IPS-18c (cell line): Measurements from ENCODE around the gene SON.
"Not testable (repeated sequence)": the region's sequence is repeated elsewhere in the genome, so short reads cannot be mapped to it uniquely, and the experiment has no call there.

Experiments
- H3K4me3 ChIP-seq: 2 replicates; pipeline ENCODE4 v1.7.0; 2013; ENCODE audit warnings: low read depth, mild to moderate bottlenecking, low read length, moderate library complexity; ENCODE audit not compliant: insufficient read depth
- H3K9me3 ChIP-seq: one replicate; pipeline ENCODE4 v1.6.1; 2013; ENCODE audit warnings: mild to moderate bottlenecking, low read length, moderate library complexity; ENCODE audit not compliant: control insufficient read depth, insufficient read depth

The SON gene, protein sequence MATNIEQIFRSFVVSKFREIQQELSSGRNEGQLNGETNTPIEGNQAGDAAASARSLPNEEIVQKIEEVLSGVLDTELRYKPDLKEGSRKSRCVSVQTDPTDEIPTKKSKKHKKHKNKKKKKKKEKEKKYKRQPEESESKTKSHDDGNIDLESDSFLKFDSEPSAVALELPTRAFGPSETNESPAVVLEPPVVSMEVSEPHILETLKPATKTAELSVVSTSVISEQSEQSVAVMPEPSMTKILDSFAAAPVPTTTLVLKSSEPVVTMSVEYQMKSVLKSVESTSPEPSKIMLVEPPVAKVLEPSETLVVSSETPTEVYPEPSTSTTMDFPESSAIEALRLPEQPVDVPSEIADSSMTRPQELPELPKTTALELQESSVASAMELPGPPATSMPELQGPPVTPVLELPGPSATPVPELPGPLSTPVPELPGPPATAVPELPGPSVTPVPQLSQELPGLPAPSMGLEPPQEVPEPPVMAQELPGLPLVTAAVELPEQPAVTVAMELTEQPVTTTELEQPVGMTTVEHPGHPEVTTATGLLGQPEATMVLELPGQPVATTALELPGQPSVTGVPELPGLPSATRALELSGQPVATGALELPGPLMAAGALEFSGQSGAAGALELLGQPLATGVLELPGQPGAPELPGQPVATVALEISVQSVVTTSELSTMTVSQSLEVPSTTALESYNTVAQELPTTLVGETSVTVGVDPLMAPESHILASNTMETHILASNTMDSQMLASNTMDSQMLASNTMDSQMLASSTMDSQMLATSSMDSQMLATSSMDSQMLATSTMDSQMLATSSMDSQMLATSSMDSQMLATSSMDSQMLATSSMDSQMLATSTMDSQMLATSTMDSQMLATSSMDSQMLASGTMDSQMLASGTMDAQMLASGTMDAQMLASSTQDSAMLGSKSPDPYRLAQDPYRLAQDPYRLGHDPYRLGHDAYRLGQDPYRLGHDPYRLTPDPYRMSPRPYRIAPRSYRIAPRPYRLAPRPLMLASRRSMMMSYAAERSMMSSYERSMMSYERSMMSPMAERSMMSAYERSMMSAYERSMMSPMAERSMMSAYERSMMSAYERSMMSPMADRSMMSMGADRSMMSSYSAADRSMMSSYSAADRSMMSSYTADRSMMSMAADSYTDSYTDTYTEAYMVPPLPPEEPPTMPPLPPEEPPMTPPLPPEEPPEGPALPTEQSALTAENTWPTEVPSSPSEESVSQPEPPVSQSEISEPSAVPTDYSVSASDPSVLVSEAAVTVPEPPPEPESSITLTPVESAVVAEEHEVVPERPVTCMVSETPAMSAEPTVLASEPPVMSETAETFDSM (N-terminal part only)

DNA sequence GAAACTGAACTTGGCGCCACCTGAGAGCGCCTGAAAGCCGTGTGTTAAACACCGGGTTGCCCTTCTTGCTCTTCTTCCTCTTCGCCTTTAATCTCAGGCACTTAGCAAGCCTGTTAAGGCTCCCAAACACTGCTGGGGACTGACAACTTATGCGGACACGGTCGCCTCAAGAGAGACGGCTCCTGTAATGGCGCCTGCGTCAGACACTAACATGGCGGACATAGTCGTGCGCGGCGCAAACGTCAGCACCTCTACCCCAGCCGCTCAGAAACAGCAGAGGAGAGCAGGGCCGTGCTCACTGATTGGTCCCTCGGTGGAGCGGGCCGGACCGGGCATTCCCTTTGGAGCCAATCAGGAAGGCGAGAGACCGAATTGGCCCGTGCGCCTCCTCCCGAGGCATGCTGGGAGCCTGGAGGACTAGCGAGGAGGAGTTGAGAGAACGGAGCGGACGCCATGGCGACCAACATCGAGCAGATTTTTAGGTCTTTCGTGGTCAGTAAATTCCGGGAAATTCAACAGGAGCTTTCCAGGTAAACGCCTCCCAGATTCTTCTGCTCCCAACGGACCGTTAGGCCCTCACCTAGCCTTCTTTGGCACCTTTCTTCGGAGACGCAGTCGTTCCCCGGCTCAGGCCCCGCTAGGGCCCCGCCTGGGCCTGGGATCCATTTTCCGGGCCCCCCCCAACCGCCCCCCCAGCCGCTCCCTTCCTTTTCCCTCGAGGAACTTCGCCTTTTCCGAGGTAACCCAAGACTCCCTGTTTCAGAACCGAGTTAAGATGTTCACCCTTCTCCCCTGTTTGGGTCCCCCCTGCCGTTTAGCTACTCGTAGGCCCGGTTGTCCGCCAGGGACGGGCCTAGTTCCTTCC lies at the start of gene SON:
TSS of gene SON (plus strand) at position 399 of the 865 bp plus-strand sequence. CDS start at position 454, 55 bp downstream.
- H3K9me3 ChIP-seq: no peaks in the 10 kb centered on the region
- peak within 1 kb of the TSS; percentile 98 for H3K4me3 ChIP-seq

DNA sequence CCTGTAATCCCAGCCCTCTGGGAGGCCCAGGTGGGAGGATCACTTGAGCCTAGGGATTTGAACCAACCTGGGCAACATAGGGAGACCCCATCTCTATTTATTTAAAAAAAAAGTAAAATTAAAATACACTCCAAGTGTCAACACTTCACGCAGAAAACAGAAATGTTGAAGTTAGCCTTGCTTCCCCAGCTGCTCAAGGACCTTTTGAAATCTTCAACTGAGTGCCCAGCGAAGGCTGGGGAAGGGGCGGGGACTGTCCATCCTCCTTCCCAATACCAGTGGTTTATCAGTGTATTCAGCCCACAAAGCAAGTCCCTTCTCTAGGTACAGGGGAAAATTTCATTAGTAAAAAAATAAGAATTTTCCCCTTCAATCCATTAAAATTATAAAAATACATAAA lies 49.1 kb upstream of the SON start:
- no peaks in the 10 kb centered on the region for H3K9me3 ChIP-seq
- no peak overlapping the region for H3K4me3 ChIP-seq

DNA sequence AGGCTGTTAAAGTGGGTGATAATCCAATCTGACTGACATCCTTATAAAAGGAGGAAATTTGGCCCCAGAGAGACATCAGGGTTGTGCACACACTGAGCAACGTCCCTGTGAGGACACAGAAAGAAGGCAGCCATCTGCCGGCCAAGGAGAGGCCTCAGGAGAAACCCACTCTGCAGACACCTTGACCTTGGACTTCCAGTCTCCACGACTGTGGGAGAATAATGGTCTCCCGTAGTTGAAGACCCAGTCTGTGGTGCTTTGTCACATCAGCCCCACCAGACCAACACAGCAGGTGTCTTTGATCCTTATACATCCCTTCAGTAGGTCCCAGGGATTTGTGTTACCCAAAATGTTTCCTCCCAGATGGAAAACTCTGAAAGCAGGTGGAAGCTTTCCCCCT lies 47.1 kb upstream of the SON start:
- no peaks in the 10 kb centered on the region for H3K9me3 ChIP-seq
- no peak overlapping the region for H3K4me3 ChIP-seq

DNA sequence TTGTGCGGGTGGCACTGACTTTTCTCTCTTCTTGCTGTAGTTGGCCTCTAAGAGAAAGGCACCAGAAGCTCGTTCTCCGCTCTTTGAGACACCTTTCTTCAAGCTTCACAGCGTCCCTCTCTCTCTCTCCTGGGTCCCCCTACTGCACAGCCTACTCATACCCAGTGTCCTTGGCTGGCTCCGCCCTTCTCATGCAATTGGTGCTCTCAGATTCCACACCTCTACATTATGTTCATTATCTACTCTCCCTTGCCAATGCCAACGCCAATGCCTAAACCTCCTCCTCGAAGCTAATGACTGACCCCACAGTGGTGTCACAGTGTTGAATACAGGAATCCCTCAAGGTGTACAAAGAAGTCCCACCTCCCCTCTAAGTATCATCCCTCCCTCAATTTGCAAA lies 46.5 kb upstream of the SON start:
- no peak overlapping the region for H3K4me3 ChIP-seq
- no peaks in the 10 kb centered on the region for H3K9me3 ChIP-seq

DNA sequence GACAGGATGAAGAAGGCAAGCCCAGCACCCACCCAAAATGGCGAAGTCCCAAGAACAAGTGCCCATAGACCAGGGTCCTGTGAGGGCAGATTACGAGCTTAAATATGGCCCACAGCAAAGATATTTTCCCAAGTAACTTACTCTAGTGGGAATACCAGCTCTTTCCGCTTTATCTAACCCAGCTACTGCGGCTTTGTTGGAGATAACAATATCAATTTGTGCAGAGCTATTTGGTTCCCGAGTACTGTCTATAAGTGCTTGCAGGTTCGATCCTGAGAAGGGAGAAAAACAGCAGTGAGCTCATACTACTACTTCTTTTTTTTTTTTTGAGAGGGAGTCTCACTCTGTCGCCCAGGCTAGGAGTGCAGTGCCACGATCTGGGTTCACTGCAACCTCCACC lies 37.0 kb upstream of the SON start:
- H3K4me3 ChIP-seq: no peak overlapping the region
- H3K9me3 ChIP-seq: no peaks in the 10 kb centered on the region

DNA sequence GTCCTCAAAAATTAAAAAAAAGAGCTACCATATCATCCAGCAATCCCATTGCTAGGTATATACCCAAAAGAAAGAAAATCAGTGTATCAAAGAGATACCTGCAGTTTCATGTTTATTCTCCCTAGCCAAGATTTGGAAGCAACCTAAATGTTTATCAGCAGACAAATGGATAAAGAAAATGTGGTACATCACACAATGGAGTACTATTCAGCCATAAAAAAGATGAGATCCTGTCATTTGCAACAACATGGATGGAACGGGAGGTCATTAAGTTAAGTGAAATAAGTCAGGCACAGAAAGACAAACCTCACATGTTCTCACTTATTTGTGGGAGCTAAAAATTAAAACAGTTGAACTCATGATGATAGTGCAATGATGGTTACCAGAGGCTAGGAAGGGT lies 35.8 kb upstream of the SON start:
- H3K4me3 ChIP-seq, H3K9me3 ChIP-seq: not testable (repeated sequence)

DNA sequence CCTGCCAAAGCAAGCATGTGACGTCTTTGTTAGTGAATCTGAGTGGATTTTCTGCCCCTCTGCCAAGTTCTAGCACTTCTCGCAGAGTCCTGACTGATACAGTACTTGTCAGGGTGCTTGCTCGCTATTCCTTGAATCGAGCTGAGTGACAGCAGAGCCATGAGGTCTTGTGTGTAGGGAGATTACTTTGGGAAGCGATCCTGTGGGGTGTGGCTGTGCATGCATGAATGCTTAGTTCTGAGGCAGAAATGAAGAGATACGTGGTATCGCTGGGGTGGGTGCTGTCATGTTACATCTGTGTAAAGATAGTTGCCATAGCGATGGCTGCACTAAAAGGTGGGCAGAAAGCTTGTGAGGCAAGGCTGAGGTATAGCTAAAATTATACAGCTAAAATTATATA lies 32.0 kb upstream of the SON start:
- no peaks in the 10 kb centered on the region for H3K9me3 ChIP-seq
- no peak overlapping the region for H3K4me3 ChIP-seq

DNA sequence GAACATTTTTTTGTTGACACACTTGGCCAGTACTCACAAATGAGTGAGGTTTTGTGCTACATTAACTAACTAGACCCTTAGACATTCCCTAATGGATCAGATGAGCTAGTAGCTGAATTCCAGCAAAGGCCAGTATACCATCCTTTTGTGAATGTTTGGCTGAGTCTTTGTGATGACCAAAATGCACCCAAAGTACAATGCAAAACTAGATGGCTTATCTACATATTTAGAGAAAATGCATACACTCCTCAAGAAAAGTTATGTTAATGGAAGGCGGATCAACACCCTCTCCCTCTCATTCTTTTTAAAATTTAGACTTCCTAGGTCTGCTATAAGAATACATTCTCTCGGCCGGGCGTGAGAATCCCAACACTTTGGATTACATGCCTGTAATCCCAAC lies 31.2 kb upstream of the SON start:
- Histone ChIP-seq H3K9me3 (no peaks in the 10 kb centered on the region), H3K4me3 (no peak overlapping the region)

DNA sequence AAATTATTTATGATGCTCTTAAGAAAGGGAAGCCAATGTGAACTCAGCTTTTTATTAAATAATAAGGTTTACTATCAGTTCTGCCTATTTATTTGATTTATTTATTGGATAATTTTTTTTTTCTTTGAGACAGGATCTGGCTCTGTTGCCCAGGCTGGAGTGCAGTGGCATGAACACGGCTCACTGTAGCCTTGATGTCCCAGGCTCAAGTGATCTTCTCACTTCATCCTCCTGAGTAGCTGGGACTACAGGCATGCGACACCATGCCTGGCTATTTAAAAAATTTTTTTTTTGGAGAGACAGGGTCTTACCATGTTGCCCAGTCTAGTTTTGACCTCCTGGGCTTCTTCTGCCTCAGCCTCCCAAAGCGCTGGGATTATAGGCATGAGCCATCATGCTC lies 30.4 kb upstream of the SON start:
- no peak overlapping the region for H3K4me3 ChIP-seq
- H3K9me3 ChIP-seq: no peaks in the 10 kb centered on the region

DNA sequence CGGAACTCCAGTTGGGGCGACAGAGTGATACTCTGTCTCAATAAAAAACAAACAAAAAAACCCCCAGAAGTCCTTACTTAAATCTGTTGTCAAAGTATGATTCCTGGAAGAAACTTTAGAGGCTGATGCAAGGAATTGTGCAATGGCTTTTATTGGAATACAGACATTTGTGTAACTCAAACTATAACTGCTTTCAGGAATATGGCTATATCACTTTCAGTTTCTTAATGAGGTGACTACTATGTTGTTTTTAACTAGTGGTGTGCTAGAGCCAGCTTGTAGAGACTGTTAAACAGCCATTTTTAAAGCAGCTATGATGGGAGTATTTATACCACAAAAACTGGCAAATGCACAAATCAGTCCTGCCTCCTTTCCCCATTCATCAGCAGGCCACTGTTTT lies 28.6 kb upstream of the SON start:
- Histone ChIP-seq H3K4me3 (no peak overlapping the region), H3K9me3 (no peaks in the 10 kb centered on the region)

DNA sequence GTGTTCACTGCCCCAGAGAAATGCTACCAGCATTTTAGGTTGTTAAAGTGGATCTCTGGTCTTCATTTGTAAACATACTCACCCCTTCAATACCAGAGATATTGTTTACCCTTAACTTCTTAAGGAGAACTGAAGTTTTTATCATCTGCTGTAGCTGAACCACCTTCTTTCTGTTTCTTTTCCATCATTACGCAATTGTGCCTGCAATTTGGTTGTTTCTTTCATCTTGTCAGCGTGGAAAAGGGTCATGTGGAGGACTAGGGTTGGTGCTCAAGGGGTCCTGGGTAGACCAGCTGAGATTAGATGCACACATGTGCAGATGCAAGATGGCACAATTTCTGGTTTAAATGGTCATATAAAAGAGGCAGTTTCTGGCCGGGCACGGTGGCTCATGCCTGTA lies 23.9 kb upstream of the SON start:
- Histone ChIP-seq H3K4me3 (no peak overlapping the region), H3K9me3 (no peaks in the 10 kb centered on the region)

DNA sequence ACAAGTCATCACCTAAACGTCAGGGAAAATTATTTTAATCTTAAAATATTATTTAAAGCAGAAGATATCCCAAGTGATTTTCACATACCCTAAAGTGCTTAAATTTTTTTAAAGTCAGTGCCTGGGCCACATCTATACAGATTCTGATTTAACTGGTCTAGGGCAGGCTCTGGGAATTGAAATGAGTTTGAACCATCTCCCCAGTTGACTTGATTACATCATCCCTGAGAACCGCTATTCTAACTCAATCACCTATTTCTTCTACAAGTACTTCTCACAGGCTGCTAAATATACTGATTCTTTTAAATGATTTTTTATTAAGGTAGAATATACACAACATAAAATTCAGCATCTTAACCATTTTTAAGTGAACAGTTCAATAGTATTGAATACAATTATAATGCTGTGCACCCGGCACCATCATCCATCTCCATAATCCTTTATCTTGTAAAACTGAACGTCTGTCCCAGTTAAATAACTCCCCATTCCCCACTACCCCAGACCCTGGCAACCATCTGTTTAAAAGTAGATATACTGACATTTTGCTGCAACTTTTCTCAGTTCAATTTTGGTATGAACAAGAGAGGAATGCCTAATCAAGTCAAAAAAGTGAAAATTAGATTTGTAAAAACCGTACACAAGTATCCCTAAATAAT lies 20.4 kb upstream of the SON start:
- H3K9me3 ChIP-seq: no peaks in the 10 kb centered on the region

DNA sequence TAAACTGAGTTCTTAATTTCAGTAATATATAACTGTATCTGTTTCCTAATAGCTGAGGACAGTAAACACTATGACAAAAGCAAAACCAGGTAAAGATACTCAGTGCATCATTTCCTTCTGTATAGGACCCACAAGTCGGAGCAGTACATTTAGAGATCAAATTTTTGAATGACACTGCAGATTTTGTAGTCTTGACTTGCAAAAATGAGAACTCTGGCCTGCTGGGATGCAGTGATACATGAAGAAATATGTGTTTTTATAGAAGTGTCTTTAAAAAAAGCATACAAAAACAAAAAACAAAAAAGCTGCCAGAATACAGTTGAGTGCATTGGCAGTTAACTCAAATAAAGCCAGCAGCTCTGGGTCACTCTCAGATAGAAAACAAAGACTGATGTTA lies 19.9 kb upstream of the SON start:
- H3K4me3 ChIP-seq: no peak overlapping the region
- H3K9me3 ChIP-seq: no peaks in the 10 kb centered on the region

More for the DNA sequence above, 20.4 kb upstream of the SON start:
- no peak overlapping the region for H3K4me3 ChIP-seq

DNA sequence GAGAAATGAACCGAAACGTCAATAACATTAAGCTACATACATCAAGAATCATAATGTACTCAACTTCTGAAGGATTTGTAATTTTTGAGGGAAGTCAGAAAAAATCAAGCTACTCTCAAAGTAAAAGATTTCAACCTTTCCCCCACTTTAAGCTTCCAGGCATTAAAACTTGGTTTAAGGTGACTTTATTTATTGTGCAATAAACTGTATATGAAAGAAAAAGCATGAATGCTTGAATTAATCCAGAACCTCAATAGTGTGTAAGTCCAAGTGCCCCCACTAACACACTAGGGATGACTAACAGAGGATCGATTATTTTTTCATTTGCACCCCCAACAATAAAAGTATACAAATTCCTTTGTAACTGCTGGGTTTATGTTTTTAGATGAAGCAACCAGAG lies 11.8 kb upstream of the SON start:
- H3K9me3 ChIP-seq: no peaks in the 10 kb centered on the region

DNA sequence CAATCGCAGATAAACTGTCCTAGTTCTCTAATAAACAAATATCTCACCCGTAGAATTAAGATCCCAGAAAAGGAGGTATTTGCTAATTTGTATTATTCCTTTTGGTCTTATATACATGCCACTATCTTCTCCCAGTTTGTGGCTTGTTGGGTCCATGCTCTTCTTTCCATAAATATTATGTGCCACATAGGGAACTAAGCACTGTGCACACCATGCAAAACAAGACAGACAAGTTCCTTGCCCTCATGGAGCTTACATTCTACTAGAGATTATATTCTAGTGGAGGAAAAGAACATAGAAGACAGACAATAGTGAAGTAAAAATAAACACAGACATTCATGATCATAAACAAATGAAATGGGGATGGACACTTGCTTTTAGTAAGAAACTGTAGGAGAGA lies 5.6 kb upstream of the SON start:
- no peak overlapping the region for H3K4me3 ChIP-seq
- H3K9me3 ChIP-seq: no peaks in the 10 kb centered on the region

More for the DNA sequence above, 11.8 kb upstream of the SON start:
- no peak overlapping the region for H3K4me3 ChIP-seq

DNA sequence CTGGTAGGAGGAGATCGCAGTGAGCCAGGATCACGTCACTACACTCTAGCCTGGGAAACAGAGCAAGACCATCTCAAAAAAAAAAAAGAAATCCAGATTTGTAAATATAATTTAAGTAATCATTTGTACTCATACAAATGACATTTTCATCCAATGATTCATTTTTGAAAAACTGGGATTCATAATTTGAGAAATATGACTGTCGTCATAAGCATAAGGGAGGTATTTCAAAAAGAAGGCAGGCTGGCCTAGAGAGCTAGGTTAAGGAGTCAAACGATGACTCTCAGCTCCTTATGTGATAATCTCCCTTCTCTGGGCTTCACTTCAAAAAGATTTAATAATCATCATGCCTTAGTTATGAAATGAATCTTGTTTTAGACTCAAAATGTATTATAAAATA lies 3.2 kb upstream of the SON start:
- Histone ChIP-seq H3K9me3 (no peaks in the 10 kb centered on the region), H3K4me3 (no peak overlapping the region)
